NCI-H748 (cell line): ENCODE data around the gene TP53.

Experiments
- DNase-seq: peaks from one replicate; lab custom pipeline; 2025; ENCODE audit not compliant: unreplicated experiment; lab: John Stamatoyannopoulos, UW

TP53 gene

DNA sequence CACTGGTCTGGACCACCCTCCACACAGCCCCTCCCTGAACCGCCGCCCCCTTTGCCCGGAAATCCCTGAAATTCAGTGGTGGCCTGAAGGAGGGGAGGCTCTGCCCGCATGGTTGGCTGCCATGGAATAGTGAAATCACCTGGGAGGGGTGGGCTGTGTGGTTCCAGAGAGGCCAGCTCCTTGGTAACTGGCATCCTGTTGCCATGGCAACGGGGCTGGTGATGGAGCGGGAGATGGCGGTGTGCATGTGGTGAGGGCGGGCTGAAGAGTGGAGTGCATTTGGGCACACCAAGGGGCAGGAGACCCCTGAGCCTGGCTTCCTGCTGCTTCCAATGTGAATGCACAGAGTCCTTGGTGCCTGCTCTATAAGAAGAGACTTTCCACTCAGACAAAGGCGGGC is 20.2 kb upstream of the TP53 start:
- peak; percentile 84 for DNase-seq

DNA sequence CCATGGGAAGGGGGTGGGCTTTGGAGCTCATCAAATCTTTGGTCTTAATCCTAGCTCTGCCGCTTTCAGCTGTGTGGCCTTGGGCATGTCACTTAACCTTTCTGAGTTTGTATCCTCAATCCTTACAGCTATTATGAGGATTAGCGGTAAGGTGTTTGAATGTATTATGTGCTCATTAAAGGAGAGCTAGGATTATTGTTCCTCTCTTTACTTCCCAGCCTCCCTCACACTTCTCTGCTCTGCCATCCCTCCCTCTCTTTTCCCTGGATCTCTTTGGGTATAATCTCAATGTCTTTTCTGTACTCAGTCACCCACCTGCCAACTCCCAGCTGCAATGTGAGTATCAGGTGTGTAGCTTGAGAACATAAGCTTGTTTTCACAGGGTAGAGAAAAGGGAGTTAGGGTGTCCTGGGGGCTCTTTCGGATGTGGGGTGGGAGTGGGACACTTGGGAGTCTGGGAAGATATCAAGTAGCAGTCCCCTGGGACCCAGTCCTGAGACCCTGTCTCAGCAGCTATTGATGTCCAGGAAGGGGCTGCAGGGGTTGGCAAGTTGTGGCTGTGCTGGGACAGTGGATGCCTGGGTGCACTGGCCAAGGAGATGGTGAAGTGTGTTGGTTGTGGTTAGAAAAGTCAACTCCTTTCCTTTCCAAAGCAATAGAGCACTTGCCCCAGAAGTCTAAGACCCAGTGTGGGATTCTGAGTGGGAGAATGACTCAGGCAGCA is 19.5 kb upstream of the TP53 start:
- no peak for DNase-seq

DNA sequence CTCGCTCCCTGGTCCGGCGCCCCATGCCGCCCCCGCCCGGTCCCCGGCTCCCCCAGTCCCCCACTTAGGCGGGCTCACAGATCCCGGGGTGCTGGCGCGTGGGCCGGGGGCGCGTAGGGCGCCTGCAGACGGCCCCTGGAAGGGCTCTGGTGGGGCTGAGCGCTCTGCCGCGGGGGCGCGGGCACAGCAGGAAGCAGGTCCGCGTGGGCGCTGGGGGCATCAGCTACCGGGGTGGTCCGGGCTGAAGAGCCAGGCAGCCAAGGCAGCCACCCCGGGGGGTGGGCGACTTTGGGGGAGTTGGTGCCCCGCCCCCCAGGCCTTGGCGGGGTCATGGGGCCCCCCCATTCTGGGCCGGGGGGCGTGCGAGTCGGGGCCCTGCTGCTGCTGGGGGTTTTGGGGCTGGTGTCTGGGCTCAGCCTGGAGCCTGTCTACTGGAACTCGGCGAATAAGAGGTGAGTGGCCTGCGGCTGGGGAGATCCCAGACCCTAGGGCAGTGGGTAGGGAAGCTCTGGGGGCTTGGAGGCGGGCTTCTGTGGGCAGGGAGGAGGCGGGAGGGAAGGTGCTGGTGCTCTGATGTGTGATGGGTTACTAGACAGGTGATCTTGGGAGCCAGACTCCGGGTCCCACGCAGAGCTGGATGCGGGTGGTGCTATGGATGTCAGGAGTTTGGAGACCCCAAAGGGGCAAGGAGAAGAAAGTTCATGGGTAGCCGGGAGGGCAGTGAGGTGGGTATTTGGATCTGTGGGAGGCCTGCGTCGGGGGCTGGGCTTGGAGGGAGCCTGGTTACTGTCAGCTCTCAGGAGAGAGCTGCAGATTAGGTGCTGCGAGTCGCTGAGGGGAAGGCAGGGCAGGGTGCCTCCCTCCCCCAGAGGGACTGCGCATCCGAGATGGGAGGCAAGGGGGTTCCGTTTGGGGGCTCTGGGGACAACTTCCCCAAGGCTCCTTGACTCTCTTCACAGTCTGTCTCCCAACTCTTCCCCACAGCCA is 18.3 kb upstream of the TP53 start:
- no peak for DNase-seq

DNA sequence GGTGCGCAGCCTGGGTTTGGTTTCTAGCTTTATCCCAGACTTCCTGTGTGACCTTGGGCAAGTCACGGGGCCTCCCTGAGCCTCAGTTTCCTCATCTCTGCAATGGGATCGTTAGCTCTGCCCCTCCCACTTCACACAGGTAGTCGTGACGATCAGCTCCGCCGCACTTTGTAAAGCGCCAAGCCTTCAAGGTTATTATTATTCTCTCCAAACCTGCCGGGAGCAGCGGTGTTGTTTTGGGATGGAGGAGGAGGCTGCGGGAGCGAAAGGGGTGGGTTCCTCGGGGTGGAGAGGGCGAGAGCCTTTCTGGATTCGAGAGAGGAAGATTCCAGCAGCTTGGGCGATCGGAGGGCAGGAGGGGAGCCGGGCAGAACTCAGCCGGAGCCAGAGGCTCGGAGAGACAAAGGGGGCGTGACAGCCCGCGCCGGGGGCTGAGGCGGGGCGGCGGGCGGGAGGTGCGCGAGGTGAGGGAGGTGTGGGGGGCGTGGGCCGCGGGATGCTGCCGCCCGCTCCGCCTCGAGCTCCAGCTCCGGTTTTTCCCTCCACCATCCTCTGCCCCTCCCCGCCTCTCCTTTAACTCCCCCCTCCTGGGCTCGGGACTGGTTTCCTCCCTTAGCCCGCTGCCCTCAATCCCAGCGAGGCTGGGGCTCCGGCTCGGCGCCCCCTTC is 17.4 kb upstream of the TP53 start, which contains the start of gene EFNB3:
Gene EFNB3, plus strand, starts transcription at position 602 of the 668 bp plus-strand sequence. CDS start 397 bp downstream, outside the sequence.
- DNase-seq: peak; percentile 78

DNA sequence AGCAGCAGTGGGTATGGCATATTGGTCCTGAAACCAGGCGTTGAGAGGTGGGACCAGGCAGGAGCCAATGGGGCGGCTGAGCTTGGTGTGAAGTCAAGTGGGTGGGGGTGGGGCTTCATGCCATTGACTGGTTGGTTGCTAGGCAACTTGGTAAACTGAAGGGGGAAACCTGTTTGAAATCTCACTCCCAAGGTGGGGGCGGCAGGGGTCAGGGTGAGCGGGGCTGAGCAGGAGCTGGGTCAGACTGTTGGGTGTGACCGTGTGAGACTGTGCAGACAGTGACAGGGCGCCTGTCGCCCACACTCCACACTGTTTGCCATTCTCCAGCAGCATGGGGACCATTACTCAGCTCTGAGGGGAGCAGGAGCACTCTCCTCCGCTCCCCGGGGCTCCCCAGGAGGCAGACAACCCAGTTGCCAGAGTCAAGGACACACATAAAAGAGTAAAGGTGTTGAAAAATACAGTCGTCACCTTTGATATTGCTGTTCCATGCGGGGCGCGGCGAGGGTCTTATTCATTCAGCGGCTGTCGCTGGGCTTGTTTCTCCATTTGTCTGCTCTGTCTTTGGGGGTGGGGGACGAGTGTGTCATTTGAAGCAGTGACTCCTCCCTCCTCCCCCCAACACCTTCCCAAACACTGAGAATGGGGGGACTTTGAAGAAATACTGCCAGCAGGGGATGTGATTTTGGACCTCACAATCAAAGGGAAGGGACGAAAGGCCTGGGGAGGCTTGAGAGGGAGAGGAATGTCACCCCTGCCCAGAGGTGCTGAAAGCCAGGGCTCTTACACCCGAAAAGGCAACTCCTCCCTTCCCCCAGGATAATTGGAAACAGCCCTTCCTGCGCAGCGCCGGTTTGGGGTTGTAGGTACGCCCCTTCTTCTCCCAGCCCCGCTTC is 16.5 kb upstream of the TP53 start:
- DNase-seq: peak; percentile 99

DNA sequence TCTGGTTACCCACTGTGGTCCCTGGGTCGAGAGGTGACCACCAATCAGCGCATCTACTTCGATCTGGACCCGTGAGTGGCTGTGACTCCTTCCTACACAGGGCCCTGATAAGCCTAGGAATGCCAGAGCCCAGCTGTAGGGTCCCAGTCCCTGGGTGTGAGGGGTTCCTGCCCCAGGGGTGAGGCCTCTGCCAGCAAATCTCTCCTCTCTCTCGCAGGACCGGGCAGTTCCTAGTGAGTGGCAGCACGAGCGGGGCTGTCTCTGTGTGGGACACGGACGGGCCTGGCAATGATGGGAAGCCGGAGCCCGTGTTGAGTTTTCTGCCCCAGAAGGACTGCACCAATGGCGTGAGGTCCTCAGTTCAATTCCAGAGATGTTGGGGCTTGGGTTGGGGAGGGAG is 15.5 kb upstream of the TP53 start:
- DNase-seq: no peak

DNA sequence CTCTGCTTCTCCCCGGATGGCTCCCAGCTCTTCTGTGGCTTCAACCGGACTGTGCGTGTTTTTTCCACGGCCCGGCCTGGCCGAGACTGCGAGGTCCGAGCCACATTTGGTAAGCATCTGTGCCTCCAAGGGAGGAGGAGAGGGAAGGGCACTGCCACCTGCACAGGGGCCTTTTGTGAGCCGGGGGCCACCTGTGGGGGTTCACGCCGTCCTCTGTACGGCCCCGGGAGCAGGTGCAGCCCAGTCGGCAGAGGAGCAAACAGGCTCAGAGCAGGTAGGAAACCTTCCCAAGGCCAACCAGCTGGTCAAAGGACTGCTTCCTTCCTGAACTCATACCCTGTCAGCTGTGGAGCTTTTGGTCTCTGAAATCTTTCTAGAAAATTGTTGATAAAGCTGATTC is 14.4 kb upstream of the TP53 start:
- no peak for DNase-seq

DNA sequence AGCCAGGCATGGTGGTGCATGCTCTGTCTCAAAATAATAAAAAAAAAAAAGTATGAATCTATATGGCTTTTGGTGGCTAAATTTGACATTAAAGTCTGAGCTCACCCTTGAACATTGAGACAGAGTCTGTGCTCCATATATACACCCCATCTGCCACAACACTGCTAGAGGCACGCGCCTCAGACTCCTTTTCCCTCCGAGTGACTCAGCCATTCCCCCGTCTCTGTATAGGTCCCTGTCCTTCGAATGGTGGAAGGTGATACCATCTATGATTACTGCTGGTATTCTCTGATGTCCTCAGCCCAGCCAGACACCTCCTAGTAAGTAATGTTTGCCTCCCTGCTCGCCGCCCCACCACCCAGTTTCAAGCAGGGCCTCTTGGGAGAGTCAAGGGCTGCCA is 13.2 kb upstream of the TP53 start:
- DNase-seq: no peak

DNA sequence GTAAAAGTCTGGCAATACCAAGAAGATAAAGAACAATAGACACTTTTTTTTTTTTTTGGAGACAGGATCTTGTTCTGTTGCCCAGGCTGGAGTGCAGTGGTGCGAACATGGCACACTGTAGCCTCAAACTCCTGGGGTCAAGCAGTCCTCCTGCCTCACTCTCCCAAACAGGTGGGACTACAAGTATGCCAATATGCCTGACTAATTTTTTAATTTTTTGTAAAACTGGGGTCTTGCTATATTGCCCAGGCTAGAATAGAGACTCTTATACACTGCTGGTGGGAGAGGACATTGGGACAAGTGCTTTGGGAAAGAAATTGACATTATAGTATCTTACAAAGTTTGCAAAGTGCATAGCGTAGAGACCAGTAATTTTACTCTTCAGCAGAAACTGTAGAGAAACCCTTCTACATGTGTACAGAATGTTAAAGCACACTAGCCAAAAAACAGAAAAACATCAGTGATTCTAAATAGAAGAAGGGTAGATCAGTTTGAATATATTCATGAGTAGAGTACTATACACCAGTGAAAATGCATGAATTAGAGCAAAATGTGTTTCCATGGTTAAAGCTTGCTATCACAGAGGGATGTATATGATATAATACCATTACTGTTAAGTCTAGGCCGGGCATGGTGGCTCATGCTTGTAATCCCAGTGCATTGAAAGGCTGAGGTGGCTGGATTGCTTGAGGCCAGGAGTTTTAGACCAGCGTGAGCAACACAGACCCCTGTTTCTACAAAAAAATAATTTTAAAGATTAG is 10.7 kb upstream of the TP53 start:
- DNase-seq: no peak

DNA sequence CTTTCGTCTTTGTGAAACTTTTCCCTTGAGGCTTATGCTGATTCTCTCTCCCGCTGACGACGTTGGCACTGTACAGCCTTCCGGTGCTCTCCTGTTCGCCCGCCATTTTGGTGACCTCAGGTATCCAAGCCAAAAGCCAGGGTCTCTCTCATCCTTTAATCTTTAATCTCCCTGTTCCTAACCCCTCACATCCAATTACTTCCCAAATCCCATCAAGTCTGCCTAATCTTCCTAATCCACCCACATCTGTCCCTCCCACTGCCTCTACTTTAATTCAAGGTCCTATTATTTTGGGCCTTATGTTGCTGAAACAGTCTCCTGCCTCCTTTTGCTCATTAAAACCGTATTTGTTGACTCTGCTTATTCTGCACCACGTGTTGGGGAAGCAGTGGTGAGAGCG is 8.3 kb upstream of the TP53 start:
- DNase-seq: no peak

DNA sequence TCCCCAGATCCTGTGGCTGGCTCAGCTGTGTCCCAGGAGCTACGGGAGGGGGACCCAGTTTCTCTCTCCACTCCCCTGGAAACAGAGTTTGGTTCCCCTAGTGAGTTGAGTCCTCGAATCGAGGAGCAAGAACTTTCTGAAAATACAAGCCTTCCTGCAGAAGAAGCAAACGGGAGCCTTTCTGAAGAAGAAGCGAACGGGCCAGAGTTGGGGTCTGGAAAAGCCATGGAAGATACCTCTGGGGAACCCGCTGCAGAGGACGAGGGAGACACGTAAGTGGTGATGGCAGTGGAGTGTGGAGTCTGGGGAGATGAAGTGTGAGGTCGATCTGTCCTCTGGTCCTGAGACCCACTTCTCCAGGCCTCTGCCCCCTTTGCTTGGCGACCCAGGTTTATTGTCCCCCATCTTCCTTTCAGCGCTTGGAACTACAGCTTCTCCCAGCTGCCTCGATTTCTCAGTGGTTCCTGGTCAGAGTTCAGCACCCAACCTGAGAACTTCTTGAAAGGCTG is 1.6 kb upstream of the TP53 start:
- DNase-seq: peak; percentile 43

DNA sequence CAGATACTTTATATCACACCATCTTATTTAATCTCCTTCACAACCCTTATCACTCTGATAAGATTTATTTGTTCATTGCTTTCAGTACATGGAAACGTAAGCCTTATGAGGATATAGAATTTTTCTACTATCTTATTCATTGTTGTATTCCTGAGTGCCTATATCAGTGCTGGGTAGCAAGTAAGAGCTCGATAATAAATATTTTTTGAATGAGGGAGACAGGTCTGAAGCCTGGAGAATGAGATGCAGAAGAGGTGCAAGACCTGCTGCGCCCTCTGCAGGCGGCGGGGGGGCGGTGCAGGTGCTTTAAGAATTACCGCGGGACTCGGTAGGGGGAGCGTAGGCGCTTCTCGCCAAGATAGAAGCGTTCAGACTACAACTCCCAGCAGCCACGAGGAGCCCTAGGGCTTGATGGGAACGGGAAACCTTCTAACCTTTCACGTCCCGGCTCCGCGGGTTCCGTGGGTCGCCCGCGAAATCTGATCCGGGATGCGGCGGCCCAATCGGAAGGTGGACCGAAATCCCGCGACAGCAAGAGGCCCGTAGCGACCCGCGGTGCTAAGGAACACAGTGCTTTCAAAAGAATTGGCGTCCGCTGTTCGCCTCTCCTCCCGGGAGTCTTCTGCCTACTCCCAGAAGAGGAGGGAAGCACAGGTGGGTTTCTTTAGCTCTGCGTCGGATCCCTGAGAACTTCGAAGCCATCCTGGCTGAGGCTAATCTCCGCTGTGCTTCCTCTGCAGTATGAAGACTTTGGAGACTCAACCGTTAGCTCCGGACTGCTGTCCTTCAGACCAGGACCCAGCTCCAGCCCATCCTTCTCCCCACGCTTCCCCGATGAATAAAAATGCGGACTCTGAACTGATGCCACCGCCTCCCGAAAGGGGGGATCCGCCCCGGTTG is 868 bp upstream of the TP53 start, which contains the start of gene WRAP53:
Gene WRAP53, plus strand, starts transcription at position 570 of the 900 bp plus-strand sequence. Its CDS starts 172 bp downstream, at position 742.
- DNase-seq: peak; percentile 99

DNA sequence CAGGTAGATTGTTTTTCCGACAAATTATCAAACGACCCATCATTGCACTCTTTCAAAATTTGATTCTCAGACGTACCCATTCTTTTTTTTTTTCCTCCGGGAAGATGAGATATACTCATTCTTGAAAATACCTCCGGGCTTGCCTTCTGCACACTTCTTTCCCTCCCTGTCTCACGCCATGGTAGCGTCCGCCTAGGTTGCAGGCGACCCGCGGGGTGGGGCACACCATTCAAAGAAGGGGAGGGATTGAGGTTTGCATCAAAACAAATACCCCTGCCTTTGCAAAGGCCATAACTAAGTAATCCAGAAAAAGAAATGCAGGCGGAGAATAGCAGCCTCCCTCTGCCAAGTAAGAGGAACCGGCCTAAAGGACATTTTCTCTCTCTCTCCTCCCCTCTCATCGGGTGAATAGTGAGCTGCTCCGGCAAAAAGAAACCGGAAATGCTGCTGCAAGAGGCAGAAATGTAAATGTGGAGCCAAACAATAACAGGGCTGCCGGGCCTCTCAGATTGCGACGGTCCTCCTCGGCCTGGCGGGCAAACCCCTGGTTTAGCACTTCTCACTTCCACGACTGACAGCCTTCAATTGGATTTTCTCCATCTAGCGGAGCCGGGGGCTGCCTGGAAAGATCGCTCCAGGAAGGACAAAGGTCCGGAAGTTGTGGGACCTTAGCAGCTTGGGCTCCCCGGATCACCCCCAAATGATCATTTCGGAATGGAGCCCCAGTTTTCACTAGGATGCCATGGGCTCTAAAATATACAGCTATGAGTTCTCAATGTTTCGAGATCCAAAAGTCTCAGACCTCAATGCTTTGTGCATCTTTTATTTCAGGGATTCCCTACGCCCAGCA is 843 bp downstream of the TP53 start:
- DNase-seq: peak; percentile 95

DNA sequence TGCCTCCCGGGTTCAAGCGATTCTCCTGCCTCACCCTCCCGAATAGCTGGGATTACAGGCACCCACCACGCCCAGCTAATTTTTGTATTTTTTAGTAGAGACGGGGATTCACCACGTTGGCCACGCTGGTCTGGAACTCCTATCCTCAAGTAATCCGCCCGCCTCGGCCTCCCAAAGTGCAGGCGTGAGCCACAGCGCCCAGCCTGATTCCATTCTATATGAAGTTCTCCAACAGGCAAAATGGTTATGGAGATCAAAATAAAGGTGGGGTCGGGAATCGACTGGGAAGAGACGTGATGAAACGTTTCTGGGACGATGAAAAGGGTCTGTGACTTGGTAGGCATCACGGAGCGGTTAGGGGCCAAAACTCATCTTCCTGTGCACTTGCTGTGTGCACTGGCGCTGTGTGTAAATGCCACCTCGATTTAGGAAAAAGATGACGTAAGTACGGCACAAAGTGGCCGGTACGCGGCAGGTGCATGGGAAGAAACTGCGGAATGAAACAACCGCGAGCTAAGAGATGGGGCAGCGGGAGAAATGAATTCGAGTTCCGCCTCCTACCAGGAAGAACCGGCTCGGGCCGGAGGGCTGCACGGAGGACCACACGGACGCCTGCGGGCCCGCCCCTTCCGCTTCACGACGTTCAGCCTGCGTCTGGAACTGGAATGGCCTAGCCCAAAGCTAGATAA is 1.6 kb downstream of the TP53 start:
- DNase-seq: peak; percentile 99

DNA sequence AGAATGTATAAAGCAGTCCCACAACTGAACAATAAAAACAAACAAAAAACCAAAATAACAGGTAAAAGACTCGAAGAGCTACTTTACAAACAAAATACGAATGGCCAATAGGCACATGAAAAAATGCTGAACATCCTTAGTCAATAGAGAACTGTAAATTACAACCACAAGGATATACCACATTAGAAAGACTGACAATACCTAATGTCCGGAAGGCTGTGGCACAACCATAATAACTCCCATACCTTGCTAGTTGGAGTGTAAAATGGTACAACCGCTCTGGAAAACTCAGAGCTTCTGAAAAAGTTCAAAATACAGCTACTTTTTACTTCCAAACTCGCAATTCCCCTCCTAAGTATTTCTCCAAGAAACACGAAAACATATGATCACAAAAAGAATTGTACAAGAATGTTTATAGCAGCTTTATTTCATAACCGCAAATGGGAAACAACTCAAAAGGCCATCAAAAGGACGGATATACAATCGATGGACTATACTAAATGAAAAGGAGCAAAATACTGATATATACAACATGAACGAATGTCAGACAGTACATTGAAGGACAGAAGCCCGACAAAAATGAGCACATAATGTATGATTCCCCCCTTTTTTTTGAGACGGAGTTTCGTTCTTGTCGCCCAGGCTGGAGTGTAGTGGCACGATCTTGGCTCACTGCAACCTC is 2.3 kb downstream of the TP53 start:
- DNase-seq: peak; percentile 25

DNA sequence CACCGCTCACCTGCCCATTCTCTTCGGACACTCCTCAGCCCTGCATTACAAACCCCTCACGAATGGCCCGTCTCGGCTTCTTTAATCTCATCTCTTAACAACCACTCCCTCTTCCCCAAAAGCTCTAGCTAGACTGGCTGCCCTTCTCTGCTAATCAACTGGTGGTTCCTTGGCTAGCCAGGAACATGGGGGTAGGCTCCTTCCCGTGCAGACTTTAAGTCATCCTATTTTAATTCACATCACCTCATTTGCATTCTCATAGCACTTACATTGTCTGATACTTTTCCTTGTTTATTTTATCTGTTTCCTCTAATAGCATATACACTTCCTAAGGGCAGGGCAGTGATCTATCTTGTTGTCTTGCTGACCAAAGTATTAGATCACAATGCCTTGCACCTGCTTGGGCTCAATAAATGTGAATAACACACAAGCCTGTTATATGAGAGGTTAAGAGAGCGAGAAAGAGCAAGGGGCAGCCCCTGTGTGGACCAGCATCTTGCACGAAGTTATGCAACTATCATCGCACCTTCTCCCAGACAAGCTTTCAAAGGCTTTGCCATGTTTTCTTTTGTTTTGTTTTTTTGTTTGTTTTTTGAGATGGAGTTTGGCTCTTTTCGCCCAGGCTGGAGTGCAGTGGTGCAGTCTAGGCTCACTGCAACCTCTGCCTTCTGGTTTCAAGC is 9.8 kb downstream of the TP53 start:
- DNase-seq: no peak
